SU-DHL-6 (cell line): Measurements from ENCODE around the gene SNRNP200.

Source experiments
- CTCF ChIP-seq: fragments of 200-600 bp; sonication (generic); IDR thresholded peaks from one replicate; pipeline ENCODE4 v1.5.1; 2017; ENCODE audit warnings: antibody characterized with exemption, mild to moderate bottlenecking, low read length, moderate library complexity; ENCODE audit not compliant: insufficient read depth, poor library complexity, severe bottlenecking
- EZH2phosphoT487 ChIP-seq: fragments of 200-600 bp; sonication (generic), shearing (Covaris generic); conservative IDR thresholded peaks from 2 replicates; pipeline ENCODE4 v1.6.1; 2018; ENCODE audit warnings: mild to moderate bottlenecking, antibody characterized with exemption, low read length, moderate library complexity, mixed read lengths

DNA sequence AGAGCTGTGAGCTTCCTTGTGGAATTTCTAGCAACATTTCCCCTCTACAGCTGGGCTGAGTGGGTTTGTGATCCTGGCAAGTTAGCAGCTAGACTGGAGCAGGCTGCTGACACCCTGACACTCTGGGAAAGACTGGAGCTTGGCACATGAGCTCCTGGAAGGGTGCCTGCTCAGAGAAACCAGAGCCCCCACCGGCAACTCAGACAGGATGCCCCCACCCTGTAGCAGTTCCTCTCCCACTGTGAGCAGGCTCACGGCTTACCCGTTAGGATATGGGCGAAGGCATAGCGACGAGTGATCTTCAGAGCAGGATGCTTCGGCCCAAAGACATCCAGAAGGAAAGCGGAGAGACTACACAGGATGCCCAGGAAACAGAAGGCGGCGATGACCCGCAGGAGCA lies 50.8 kb downstream of the SNRNP200 start:
- TF ChIP-seq CTCF (no peak), EZH2phosphoT487 (no peak)
